ENCODE data around the gene ARFRP1. TPM values are rescaled to one million over a fixed set of nuclear protein-coding genes. Genes with fewer than 3 reads are reported as not detected.
"Not testable (repeated sequence)": the region's sequence is repeated elsewhere in the genome, so short reads cannot be mapped to it uniquely, and the experiment has no call there.

ARFRP1 gene
- total and polyA plus RNA-seq, 12 donors: 34.9 to 59.1 (median 40.0) TPM

DNA sequence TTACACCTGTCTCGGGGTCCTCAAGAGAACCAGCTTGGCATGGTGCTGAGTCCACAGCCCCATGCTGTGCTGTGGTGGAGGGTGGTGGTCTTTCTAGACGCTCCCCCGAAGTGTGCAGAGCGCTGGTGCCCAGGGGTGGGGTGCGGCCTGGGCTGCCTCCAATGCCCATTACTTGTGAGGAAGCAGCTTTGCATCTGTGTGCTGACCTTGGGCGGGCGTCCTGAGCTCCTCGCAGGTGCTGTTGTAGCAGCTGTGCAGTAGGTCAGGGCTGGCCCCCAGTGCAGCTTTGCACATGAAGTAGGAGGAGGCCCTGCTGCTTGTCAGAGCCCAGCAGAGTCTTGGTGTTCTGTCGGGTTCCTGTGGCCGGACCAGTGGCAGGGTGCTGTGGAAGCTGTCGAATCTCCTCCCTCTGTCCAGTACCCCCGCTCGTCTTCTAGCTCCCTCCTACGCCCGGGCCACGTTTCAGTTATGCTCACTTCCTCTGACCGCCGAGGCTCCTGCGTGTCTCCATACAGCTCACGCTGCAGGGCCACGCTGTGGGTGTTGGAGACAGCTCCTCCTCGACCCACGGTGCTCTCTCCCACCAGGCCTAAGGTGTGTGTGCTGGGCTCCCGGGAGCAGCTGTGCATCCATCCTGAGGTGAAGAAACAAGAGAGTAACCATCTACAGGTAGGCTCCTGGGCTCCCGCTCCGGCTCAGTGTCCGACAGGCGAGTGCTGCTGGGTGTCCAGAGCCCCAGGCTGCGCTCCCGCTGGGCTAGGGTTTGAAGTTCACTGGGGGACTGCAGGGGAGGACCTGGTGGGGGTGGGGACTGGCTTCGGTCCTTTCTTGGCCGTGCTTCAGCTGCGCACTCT, 45.6 kb downstream of the ARFRP1 start:
- H3K27me3 ChIP-seq: no peaks in the 10 kb centered on the region
- 92 to 95% methylated on average over 33 of the region's 33 CpGs for WGBS, 2 donors
- H3K36me3 ChIP-seq: peaks cover 0 to 66% (median 11%) of the 10 kb centered on the region in 9 donors
- intact Hi-C loops (cut with DNase I): no loop called here
- no peaks in the 10 kb centered on the region for H3K9me3 ChIP-seq
- no peak overlapping the region for H3K4me3 ChIP-seq
- TF ChIP-seq, protein P1, sequence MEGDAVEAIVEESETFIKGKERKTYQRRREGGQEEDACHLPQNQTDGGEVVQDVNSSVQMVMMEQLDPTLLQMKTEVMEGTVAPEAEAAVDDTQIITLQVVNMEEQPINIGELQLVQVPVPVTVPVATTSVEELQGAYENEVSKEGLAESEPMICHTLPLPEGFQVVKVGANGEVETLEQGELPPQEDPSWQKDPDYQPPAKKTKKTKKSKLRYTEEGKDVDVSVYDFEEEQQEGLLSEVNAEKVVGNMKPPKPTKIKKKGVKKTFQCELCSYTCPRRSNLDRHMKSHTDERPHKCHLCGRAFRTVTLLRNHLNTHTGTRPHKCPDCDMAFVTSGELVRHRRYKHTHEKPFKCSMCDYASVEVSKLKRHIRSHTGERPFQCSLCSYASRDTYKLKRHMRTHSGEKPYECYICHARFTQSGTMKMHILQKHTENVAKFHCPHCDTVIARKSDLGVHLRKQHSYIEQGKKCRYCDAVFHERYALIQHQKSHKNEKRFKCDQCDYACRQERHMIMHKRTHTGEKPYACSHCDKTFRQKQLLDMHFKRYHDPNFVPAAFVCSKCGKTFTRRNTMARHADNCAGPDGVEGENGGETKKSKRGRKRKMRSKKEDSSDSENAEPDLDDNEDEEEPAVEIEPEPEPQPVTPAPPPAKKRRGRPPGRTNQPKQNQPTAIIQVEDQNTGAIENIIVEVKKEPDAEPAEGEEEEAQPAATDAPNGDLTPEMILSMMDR (IDR thresholded peaks at IDR 0.05): no peak
- H3K27ac ChIP-seq: no peak overlapping the region
- no peak for ATAC-seq
- no peak for DNase-seq
- H3K4me1 ChIP-seq: peaks cover 8 to 23% (median 20%) of the 10 kb centered on the region in 9 donors

DNA sequence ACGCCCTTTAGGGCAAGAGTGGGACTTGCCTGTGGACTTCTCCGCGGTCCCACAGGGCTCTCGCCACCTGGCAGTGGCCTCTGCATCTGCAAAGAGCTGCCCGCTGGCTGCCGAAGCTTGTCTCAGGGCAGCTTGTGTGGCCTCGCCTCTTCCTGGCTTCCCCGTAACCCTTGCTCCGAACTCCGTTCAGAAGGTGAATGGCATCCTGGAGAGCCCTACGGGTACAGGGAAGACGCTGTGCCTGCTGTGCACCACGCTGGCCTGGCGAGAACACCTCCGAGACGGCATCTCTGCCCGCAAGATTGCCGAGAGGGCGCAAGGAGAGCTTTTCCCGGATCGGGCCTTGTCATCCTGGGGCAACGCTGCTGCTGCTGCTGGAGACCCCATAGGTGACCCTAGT, 46.7 kb downstream of the ARFRP1 start:
- no peaks in the 10 kb centered on the region for H3K27me3 ChIP-seq
- peaks cover 0 to 58% (median 7%) of the 10 kb centered on the region in 9 donors for H3K36me3 ChIP-seq
- intact Hi-C loops (cut with DNase I): no loop called here
- no peak overlapping the region for H3K27ac ChIP-seq
- TF ChIP-seq, protein P1 (IDR thresholded peaks at IDR 0.05): no peak
- no peak for ATAC-seq
- H3K4me3 ChIP-seq: no peak overlapping the region
- H3K4me1 ChIP-seq: peaks cover 8 to 27% (median 21%) of the 10 kb centered on the region in 9 donors
- WGBS, 2 donors: 96 to 98% methylated on average over 22 of the region's 22 CpGs
- DNase-seq: no peak
- no peaks in the 10 kb centered on the region for H3K9me3 ChIP-seq

DNA sequence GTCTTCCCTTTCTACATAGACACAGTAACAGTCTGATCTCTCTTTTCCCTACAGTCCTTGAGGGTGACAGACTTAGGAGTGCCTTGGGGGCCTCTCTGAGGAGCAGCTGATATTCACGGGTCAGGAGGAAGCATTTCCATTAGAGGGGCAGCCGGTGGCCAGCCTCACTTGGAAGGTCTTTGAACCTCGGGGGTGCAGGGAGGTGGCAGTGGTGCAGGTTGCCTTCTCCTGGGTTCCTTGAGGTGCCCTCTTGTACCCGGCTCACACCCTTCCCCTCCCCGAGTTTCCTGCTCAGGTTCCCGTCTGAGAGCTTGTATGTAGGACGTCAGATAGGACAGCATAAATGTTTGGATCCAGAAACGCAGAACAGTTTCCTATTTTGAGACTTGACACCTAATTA, 47.2 kb downstream of the ARFRP1 start:
- intact Hi-C loops (cut with DNase I): no loop called here
- H3K36me3 ChIP-seq: peaks cover 0 to 53% (median 7%) of the 10 kb centered on the region in 9 donors
- no peak overlapping the region for H3K27ac ChIP-seq
- no peak for ATAC-seq
- H3K9me3 ChIP-seq: no peaks in the 10 kb centered on the region
- no peak for DNase-seq
- 83 to 84% methylated on average over 8 of the region's 8 CpGs for WGBS, 2 donors
- no peaks in the 10 kb centered on the region for H3K27me3 ChIP-seq
- no peak overlapping the region for H3K4me3 ChIP-seq
- H3K4me1 ChIP-seq: peaks cover 8 to 27% (median 21%) of the 10 kb centered on the region in 9 donors
- TF ChIP-seq, protein P1 (IDR thresholded peaks at IDR 0.05): no peak

DNA sequence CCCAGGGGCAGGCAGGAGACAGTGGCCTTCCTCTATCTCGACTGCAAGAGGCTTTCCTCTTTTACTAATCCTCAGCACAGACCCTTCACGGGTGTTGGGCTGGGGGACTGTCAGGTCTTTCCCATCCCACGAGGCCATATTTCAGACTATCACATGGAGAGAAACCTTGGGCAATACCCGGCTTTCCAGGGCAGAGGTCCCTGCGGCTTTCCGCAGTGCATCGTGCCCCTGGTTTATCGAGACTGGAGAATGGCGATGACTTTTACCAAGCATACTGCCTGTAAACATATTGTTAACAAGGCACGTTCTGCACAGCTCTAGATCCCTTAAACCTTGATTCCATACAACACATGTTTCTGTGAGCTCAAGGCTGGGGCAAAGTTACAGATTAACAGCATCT, 47.6 kb downstream of the ARFRP1 start:
- peaks cover 8 to 27% (median 21%) of the 10 kb centered on the region in 9 donors for H3K4me1 ChIP-seq
- intact Hi-C loops (cut with DNase I); H3K9me3 ChIP-seq; H3K27ac ChIP-seq; DNase-seq; ATAC-seq; H3K27me3 ChIP-seq; H3K4me3 ChIP-seq: not testable (repeated sequence)
- WGBS, 2 donors: 90 to 94% methylated on average over 10 of the region's 10 CpGs
- peaks cover 0 to 48% (median 7%) of the 10 kb centered on the region in 9 donors for H3K36me3 ChIP-seq

All from heart right ventricle (tissue), 16 donors.